Spinal cord (tissue), 10 donors: ENCODE data around the gene SYCE3. TPM values are rescaled to one million over a fixed set of nuclear protein-coding genes. Genes with fewer than 3 reads are reported as not detected.
"Not testable (repeated sequence)": the region's sequence is repeated elsewhere in the genome, so short reads cannot be mapped to it uniquely, and the experiment has no call there.

Source experiments
- DNase-seq, 6 donors: peaks; one replicate each; pipeline versions ENCODE4 v3.0.0 to v3.0.0-alpha.2; 2013 to 2015; ENCODE audit warnings: low spot score in 6 of 6, low read depth in 4 of 6
- H3K27ac ChIP-seq: one replicate; pipeline ENCODE4 v1.5.1; 2013; ENCODE audit warnings: low read depth, low read length, control low read depth
- H3K27me3 ChIP-seq: one replicate; pipeline ENCODE4 v1.6.1; 2013; ENCODE audit warnings: low read length; ENCODE audit not compliant: control insufficient read depth, insufficient read depth
- H3K36me3 ChIP-seq: one replicate; pipeline ENCODE4 v1.6.1; 2013; ENCODE audit warnings: low read length; ENCODE audit not compliant: control insufficient read depth, insufficient read depth
- H3K4me1 ChIP-seq: one replicate; pipeline ENCODE4 v1.6.1; 2013; ENCODE audit warnings: low read length; ENCODE audit not compliant: control insufficient read depth, insufficient read depth
- H3K4me3 ChIP-seq: one replicate; pipeline ENCODE4 v1.5.1; 2013; ENCODE audit warnings: low read depth, low read length, control low read depth
- H3K9me3 ChIP-seq: one replicate; pipeline ENCODE4 v1.6.1; 2013; ENCODE audit warnings: low read length; ENCODE audit not compliant: control insufficient read depth, insufficient read depth
- WGBS: methylation state at CpG from one replicate; pipeline ENCODE4 v1.1.5; 2013; ENCODE audit warnings: missing lambda C conversion rate; ENCODE audit not compliant: insufficient coverage; 5-methylcytosine and 5-hydroxymethylcytosine counted together
- long read RNA-seq, 4 donors: transcript quantifications; one replicate each; lab custom pipeline, GENCODE V29; 2026
- polyA plus RNA-seq, 2 donors: library from polyadenylated mRNA; unstranded; fragments of 120-200 nt; gene quantifications; one replicate each; pipeline ENCODE4 v1.2.1, GENCODE V29; 2013; ENCODE audit not compliant: insufficient read length in 2 of 2
- total RNA-seq, 2 donors: library from RNA; depleted of rRNA in 1 of 2; stranded (reverse); fragments of 120-200 nt in 1 of 2; fragments of >200 nt in 1 of 2; gene quantifications; one replicate each; pipeline versions ENCODE4 v1.2.3 to v1.2.4, GENCODE V29; 2013 to 2014
- donor health status: healthy.

Gene SYCE3
- total RNA-seq (under 1 TPM in 1 of 2 donors, not detected in 1; 0.66 TPM), polyA plus RNA-seq (not detected)
- long read RNA-seq, donor 1, partial matches to known transcripts, result 0 of 1 reads
- long read RNA-seq, donor 1, other reads (novel, unspliced or antisense), result 0 of 1 reads
- long read RNA-seq, donor 2, result 0 reads
- long read RNA-seq, donor 3, result 0 reads
- long read RNA-seq, donor 4, result 0 reads

GRCh38 chr22:50562523-50563412 is at the start of gene SYCE3:
TSS of gene SYCE3 (minus strand) at chr22:50562919. CDS start at chr22:50556405, 6,514 bp downstream.
- under 1% methylated on average over 52 of the region's 61 CpGs for WGBS
- Histone ChIP-seq H3K4me1 (peaks cover 15% of the 10 kb centered on the region), H3K9me3 (no peaks in the 10 kb centered on the region), H3K36me3 (peaks cover 2% of the 10 kb centered on the region), H3K27me3 (no peaks in the 10 kb centered on the region), H3K27ac (no peak within 1 kb of the TSS), H3K4me3 (peak within 1 kb of the TSS; percentile 79)
- peak; percentile 79 to 98 (median 92) for DNase-seq

DNA sequence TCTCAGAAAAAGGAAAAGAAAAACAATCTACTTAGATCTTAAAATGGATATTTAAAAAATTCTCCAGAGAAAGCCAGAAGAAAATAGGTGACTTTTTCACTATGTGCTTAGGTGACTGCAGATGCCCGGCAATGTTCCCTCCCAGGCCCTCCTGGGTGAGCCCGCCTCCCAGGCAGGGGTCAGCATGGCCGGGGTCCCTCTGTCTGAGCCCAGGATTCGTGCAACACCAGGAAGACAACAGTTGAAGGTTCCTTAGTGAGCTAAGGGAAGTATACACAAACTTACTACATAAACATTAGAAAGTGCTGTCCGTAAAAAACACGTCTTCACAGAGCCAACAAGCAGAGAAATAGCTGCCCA is 49.4 kb upstream of the SYCE3 start:
- Histone ChIP-seq H3K27ac (no peak overlapping the region), H3K9me3 (no peaks in the 10 kb centered on the region), H3K4me3 (no peak overlapping the region), H3K36me3 (peaks cover 57% of the 10 kb centered on the region), H3K27me3 (no peaks in the 10 kb centered on the region), H3K4me1 (no peaks in the 10 kb centered on the region)
- no peak for DNase-seq
- 68% methylated on average over 2 of the region's 6 CpGs for WGBS

- 89% methylated on average over 19 of the region's 26 CpGs for WGBS
- Histone ChIP-seq H3K27ac (no peak overlapping the region), H3K36me3 (peaks cover 64% of the 10 kb centered on the region), H3K4me1 (no peaks in the 10 kb centered on the region), H3K4me3 (no peak overlapping the region), H3K9me3 (no peaks in the 10 kb centered on the region), H3K27me3 (no peaks in the 10 kb centered on the region)
- DNase-seq, result no peak
Measured at GRCh38 chr22:50611341-50612060, 48.8 kb upstream of the SYCE3 start.

DNA sequence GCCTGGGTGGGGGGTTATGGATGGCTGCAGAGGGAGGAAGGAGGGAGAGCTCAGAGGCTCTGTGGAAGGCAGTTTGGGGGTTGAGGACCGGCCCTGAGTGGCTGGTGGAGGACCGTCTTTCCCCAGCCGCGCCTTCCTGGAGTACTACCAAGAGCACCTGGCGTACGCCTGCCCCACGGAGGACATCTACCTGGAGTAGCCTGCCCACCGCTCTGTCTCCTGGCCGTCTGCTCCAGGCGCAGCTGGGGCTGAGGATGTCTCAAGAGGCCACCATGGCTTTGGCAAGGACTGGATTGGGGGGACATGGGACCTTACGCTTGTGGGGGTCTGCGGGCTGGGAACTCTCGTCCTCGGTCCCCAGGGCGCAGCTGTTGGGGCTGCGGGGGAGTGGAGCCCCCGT is 47.9 kb upstream of the SYCE3 start:
- no peaks in the 10 kb centered on the region for H3K27me3 ChIP-seq
- no peak for DNase-seq
- H3K27ac ChIP-seq, result no peak overlapping the region
- H3K9me3 ChIP-seq, result no peaks in the 10 kb centered on the region
- H3K36me3 ChIP-seq, result peaks cover 73% of the 10 kb centered on the region
- H3K4me3 ChIP-seq, result no peak overlapping the region
- 90% methylated on average over 13 of the region's 17 CpGs for WGBS
- no peaks in the 10 kb centered on the region for H3K4me1 ChIP-seq

- Histone ChIP-seq H3K27me3 (no peaks in the 10 kb centered on the region), H3K4me3 (no peak overlapping the region)
- 69% methylated on average over 11 of the region's 11 CpGs for WGBS
Measured at GRCh38 chr22:50610041-50610451, 47.3 kb upstream of the SYCE3 start.

DNA sequence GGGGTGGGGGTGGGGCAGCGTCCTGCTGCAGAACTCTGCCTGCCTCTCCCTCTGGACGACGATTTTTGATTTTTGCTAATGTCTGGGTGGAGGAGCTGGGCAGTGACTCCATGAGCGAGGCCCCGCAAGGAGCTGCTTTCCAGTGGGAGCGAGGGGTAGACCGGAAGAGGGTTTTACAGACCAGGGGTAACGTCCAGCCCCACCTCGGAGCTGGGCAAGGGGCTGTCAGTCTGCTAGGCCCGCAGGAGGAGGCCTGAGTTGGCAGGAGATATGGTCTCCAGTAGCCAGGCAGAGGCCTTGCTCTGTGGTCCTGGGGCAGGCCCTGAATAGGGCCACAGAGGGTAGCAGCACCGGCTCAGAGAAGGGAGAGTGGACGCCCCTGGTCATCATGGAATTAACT is 46.9 kb upstream of the SYCE3 start:
- Histone ChIP-seq H3K4me1 (no peaks in the 10 kb centered on the region), H3K36me3 (peaks cover 83% of the 10 kb centered on the region), H3K27ac (no peak overlapping the region), H3K9me3 (no peaks in the 10 kb centered on the region), H3K4me3 (no peak overlapping the region), H3K27me3 (no peaks in the 10 kb centered on the region)
- WGBS, result 87% methylated on average over 12 of the region's 12 CpGs
- no peak for DNase-seq

More at GRCh38 chr22:50610041-50610451, 47.3 kb upstream of the SYCE3 start:
- no peaks in the 10 kb centered on the region for H3K4me1 ChIP-seq
- peaks cover 78% of the 10 kb centered on the region for H3K36me3 ChIP-seq
- H3K27ac ChIP-seq, result no peak overlapping the region
- H3K9me3 ChIP-seq, result no peaks in the 10 kb centered on the region
- no peak for DNase-seq

DNA sequence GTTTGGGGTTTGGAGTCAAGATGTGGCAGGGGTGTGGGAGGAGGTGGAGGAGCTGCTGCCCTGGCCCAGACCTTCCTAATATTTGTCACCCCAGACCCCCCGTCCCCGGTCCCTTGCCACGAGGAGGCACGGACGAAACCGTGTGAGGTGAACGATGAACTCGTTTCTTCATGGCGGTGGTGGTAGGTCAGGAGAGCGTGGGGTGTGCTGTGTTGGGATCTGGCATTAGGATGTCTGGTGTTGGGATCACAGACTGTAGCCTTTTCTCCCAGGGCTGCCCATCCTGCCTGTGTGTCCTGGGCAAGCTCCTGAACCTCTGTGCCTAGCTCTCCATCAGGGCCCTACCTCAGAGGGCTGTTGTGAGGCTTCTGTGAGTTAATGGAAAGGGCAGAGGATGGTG is 46.3 kb upstream of the SYCE3 start:
- no peaks in the 10 kb centered on the region for H3K9me3 ChIP-seq
- H3K27me3 ChIP-seq, result no peaks in the 10 kb centered on the region
- DNase-seq, result no peak
- H3K27ac ChIP-seq, result no peak overlapping the region
- H3K36me3 ChIP-seq, result peaks cover 87% of the 10 kb centered on the region
- H3K4me1 ChIP-seq, result no peaks in the 10 kb centered on the region
- no peak overlapping the region for H3K4me3 ChIP-seq
- WGBS, result 88% methylated on average over 7 of the region's 10 CpGs

DNA sequence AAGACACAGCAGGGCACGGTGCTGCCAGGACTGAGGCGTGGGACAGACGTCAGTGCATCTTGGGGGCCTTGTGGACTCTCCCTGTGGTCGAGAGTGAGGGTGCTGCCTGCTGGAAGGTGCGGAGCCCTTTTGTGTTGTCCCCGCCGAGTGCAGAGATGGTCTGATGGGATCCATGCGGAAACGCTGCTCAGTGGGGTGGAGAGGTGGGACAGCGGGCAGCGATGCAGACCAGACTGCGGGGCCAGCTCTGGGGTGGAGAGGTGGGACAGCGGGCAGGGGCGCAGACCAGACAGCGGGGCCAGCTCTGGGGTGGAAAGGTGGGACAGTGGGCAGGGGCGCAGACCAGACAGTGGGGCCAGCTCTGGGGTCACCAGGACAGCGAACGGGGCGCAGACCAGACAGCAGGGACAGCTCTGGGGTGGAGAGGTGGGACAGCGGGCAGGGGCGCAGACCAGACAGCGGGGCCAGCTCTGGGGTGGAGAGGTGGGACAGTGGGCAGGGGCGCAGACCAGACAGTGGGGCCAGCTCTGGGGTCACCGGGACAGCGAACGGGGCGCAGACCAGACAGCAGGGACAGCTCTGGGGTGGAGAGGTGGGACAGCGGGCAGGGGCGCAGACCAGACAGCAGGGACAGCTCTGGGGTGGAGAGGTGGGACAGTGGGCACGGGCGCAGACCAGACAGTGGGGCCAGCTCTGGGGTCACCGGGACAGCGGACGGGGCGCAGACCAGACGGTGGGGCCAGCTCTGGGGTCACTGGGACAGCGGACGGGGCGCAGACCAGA is 45.5 kb upstream of the SYCE3 start:
- not testable (repeated sequence) for H3K27ac ChIP-seq, H3K27me3 ChIP-seq, DNase-seq, H3K4me1 ChIP-seq, H3K9me3 ChIP-seq, H3K4me3 ChIP-seq
- 86% methylated on average over 39 of the region's 39 CpGs for WGBS
- peaks cover 94% of the 10 kb centered on the region for H3K36me3 ChIP-seq

GRCh38 chr22:50607659-50608020 is 44.9 kb upstream of the SYCE3 start:
- no peak for DNase-seq
- no peaks in the 10 kb centered on the region for H3K27me3 ChIP-seq
- H3K9me3 ChIP-seq, result no peaks in the 10 kb centered on the region
- H3K4me1 ChIP-seq, result peaks cover 3% of the 10 kb centered on the region
- no peak overlapping the region for H3K4me3 ChIP-seq
- 69% methylated on average over 6 of the region's 6 CpGs for WGBS
- H3K27ac ChIP-seq, result no peak overlapping the region
- H3K36me3 ChIP-seq, result peaks cover 97% of the 10 kb centered on the region
